ENCODE data around the gene CD96.

DNA sequence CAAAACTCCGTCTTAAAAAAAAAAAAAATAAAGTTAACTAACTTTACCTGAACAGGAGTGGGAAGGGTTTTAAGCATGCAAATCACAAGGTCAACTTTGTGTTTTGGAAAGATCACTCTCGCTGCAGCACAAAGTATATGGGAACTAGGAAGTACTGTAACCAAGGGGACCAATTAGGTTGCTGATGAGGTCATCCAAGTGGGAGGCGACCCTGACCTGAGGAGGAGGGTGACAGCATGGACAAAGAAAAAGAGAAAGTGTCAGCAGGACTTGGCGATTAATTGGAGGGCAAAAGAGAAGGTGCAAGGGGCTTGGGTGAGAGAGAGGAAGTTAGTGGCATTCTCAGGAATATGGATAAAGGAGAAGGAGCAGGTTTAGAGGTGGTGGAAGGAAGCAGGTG is 142.6 kb downstream of the CD96 start:
- TF ChIP-seq GATA3 (IDR thresholded peaks at IDR 0.05; ENCODE audit: low read depth, low read length) (no peak), GATA2 (IDR thresholded peaks at IDR 0.05; ENCODE audit: low read depth, low read length) (no peak)
